ENCODE results near the gene STIM1. TPM values are rescaled to one million over a fixed set of nuclear protein-coding genes. Genes with fewer than 3 reads are reported as not detected.

The STIM1 gene
- total and polyA plus RNA-seq, 10 of the 15 experiments (the other 5 are each of a cell fraction or from before 2014, with no cell fraction given) = 8.6 to 57.7 (median 29.3) TPM

DNA sequence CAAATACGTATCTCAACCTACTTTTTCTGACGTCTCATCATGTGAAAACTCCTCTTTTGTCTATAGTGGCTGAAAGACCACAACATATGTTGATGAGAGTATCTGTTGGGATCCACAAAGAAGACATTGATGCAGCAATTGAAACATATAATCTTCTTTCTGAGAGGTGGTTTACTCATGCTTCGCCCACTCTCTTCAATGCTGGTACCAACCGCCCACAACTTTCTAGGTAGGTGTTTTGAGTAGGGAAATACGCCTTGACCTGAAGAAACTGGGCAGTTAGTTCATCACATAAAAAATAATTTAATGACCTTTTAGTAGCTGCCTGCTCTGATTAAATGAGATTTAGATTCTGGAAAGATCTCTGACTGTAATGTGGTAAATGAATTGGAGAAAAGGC lies 256.4 kb downstream of the STIM1 start:
- no peaks in the 10 kb centered on the region; the same call in 2 of the 3 replicates for H3K9me3 ChIP-seq (replicated peaks; ENCODE audit: control insufficient read depth, insufficient read depth, low read length)
- 91% methylated on average over 5 of the region's 5 CpGs for WGBS (ENCODE audit: insufficient coverage, insufficient replicate concordance, low lambda C conversion rate, missing lambda C conversion rate)
- no peak overlapping the region for H3K27ac ChIP-seq (ENCODE audit: control insufficient read depth, insufficient read depth)
- no peaks in the 10 kb centered on the region for H3K27me3 ChIP-seq (replicated peaks in 1 of 2; ENCODE audit: control insufficient read depth in 2 of 2, insufficient read depth in 2 of 2, low read length in 1 of 2)
- TF ChIP-seq BACH1 (IDR thresholded peaks at IDR 0.05; ENCODE audit: borderline replicate concordance) (no peak), HCFC1 (IDR thresholded peaks at IDR 0.05; ENCODE audit: low read length) (no peak), RUNX3 (IDR thresholded peaks at IDR 0.05; ENCODE audit: low read length) (no peak), POLR2AphosphoS2 (IDR thresholded peaks at IDR 0.05; ENCODE audit: low read depth, low read length) (no peak), WRNIP1 (IDR thresholded peaks at IDR 0.05; ENCODE audit: borderline replicate concordance, low read depth, low read length) (no peak), TARDBP (IDR thresholded peaks at IDR 0.05; ENCODE audit: borderline replicate concordance) (no peak), HDAC6 (IDR thresholded peaks at IDR 0.05; ENCODE audit: unreplicated experiment) (no peak), RCOR1 (conservative IDR thresholded peaks at IDR 0.05; ENCODE audit: low read depth, low read length) (no peak), ZNF687 (IDR thresholded peaks at IDR 0.05) (no peak), MTA3 (IDR thresholded peaks at IDR 0.05; ENCODE audit: borderline replicate concordance, low read length) (no peak), BMI1 (IDR thresholded peaks at IDR 0.05; ENCODE audit: borderline replicate concordance) (no peak), DPF2 (IDR thresholded peaks at IDR 0.05) (no peak), HDGF (IDR thresholded peaks at IDR 0.05) (no peak), ZNF274 (IDR thresholded peaks at IDR 0.05; ENCODE audit: insufficient read depth, insufficient read length) (no peak), CREB1 (IDR thresholded peaks at IDR 0.05; ENCODE audit: low read depth) (no peak), SP1 (IDR thresholded peaks at IDR 0.05; ENCODE audit: low read depth, low read length) (no peak)
- TF ChIP-seq, protein P1, sequence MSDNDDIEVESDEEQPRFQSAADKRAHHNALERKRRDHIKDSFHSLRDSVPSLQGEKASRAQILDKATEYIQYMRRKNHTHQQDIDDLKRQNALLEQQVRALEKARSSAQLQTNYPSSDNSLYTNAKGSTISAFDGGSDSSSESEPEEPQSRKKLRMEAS (IDR thresholded peaks at IDR 0.05; ENCODE audit: low read depth, low read length) = no peak
- FAIRE-seq (no peak), DNase-seq (ENCODE audit: low read depth, low spot score) (no peak), ATAC-seq (no peak)
- H3K36me3 ChIP-seq (ENCODE audit: control insufficient read depth in 2 of 2, insufficient read depth in 2 of 2, low read length in 1 of 2) = peaks cover 0 to 19% of the 10 kb centered on the region in 2 experiments; a peak in 2 of 4 replicates
- H3K4me1 ChIP-seq (ENCODE audit: control insufficient read depth, insufficient read depth, low read length) = no peaks in the 10 kb centered on the region
- in situ Hi-C loops (cut with MboI) = no loop called here
- no peaks in the 10 kb centered on the region for H4K20me1 ChIP-seq (ENCODE audit: control insufficient read depth, insufficient read depth)
- H3K4me3 ChIP-seq = no peak overlapping the region
- no peaks in the 10 kb centered on the region for H3K79me2 ChIP-seq (ENCODE audit: control insufficient read depth, insufficient read depth, low read length)
- POLR2A ChIA-PET = no interaction called here
- H3K4me2 ChIP-seq (ENCODE audit: control insufficient read depth, insufficient read depth) = no peak overlapping the region
- CTCF ChIA-PET = interaction anchor here (1.4 kb wide), 1 partner anchor 18 kb away, joined by 3 read pairs; no protein-coding TSS in a partner anchor
- H2AFZ ChIP-seq (ENCODE audit: control insufficient read depth, low read depth, low read length) = no peak overlapping the region
- RAD21 ChIA-PET (ENCODE audit: unreplicated experiment) = no interaction called here
- SMC1A ChIA-PET (ENCODE audit: uncharacterized antibody, unreplicated experiment) = no interaction called here
- BruUV-seq (replicated peaks) = no TSS peak
- no peak overlapping the region for H3K9ac ChIP-seq (ENCODE audit: control insufficient read depth, insufficient read depth, low read length)
- intact Hi-C loops (cut with micrococcal nuclease; ENCODE audit: unreplicated experiment) = no loop called here

Measured in GM12878 (cell line).